Stomach (tissue), 4 donors: Measurements from ENCODE around the gene KCNN3.

Source experiments
- CTCF ChIP-seq, 7 experiments: fragments of 450-650 bp in 4 of 7; fragments of 200-600 bp in 3 of 7; sonication (generic) in 3 of 7; IDR thresholded peaks; one replicate each; pipeline ENCODE4 v1.5.1; 2016 to 2019; ENCODE audit warnings: antibody characterized with exemption in 7 of 7, control low read depth in 2 of 7, mild to moderate bottlenecking in 1 of 7
- EP300 ChIP-seq: sonication (generic); formaldehyde crosslinking; IDR thresholded peaks from one replicate; pipeline ENCODE4 v1.6.1; 2017; ENCODE audit warnings: antibody characterized with exemption
- POLR2A ChIP-seq, 4 donors: fragments of 450-650 bp; IDR thresholded peaks; one replicate each; pipeline ENCODE4 v1.6.1; 2016; ENCODE audit warnings: antibody characterized with exemption in 4 of 4, control low read depth in 2 of 4, mild to moderate bottlenecking in 1 of 4, moderate library complexity in 1 of 4
- POLR2AphosphoS5 ChIP-seq, 3 donors: sonication (generic); formaldehyde crosslinking; IDR thresholded peaks; one replicate each; pipeline ENCODE4 v1.6.1; 2016; ENCODE audit warnings: antibody characterized with exemption in 3 of 3

- TF ChIP-seq CTCF (IDR thresholded peaks at IDR 0.05) (no peak), EP300 (no peak), POLR2A (IDR thresholded peaks at IDR 0.05) (no peak), POLR2AphosphoS5 (IDR thresholded peaks at IDR 0.05) (no peak)
Measured at GRCh38 chr1:154816937-154817336, 53.1 kb downstream of the KCNN3 start.
